IMR-90 (cell line): ENCODE results near the gene GPC6. TPM values are rescaled to one million over a fixed set of nuclear protein-coding genes. Genes with fewer than 3 reads are reported as not detected.

Source experiments
- ATAC-seq: fragments of 200-7000 bp; cut with Tn5 transposase; 2 replicates; pipeline ENCODE4 v1.9.1; 2020; ENCODE audit warnings: low read depth, mild to moderate bottlenecking, moderate library complexity
- BruUV-seq: library from RNA; stranded (reverse); fragments of 400-500 nt; replicated peaks from 2 replicates; lab custom pipeline; 2021; lab: Mats Ljungman, UMichigan
- CTCF ChIA-PET: fragments of 300-600 bp; formaldehyde crosslinking; extraction: SDS; loops from one replicate; lab custom pipeline; 2021; ENCODE audit warnings: antibody characterized with exemption; lab: Yijun Ruan, JAX
- POLR2A ChIA-PET: fragments of 300-600 bp; sonication (Branson Sonifier 250); formaldehyde crosslinking; loops from one replicate; lab custom pipeline; 2022; ENCODE audit warnings: antibody characterized with exemption; ENCODE audit not compliant: unreplicated experiment; lab: Charles Lee
- DNase-seq: peaks from one replicate; pipeline ENCODE4 v3.0.0; 2013
- H2AFZ ChIP-seq: replicated peaks from 2 replicates; pipeline ENCODE3; 2013; ENCODE audit warnings: low read length, mild to moderate bottlenecking; ENCODE audit not compliant: poor library complexity
- H2AK5ac ChIP-seq: 2 replicates; pipeline ENCODE4 v1.6.1; 2013; ENCODE audit warnings: low read depth, low read length, inconsistent platforms
- H2AK9ac ChIP-seq: replicated peaks from 2 replicates; pipeline ENCODE3; 2013; ENCODE audit warnings: mild to moderate bottlenecking, low read depth, low read length, moderate library complexity; ENCODE audit not compliant: poor library complexity
- H2BK120ac ChIP-seq: 2 replicates; pipeline ENCODE4 v1.6.1; 2013; ENCODE audit warnings: low read depth, low read length, inconsistent platforms
- H2BK15ac ChIP-seq: 3 replicates; pipeline ENCODE4 v1.6.1; 2013; ENCODE audit warnings: low read depth, low read length, inconsistent platforms
- H2BK20ac ChIP-seq: 2 replicates; pipeline ENCODE4 v1.6.1; 2013; ENCODE audit warnings: low read depth, mild to moderate bottlenecking, inconsistent platforms, low read length, moderate library complexity
- H2BK5ac ChIP-seq: 2 replicates; pipeline ENCODE4 v1.6.1; 2013; ENCODE audit warnings: mild to moderate bottlenecking, low read depth, low read length, inconsistent platforms; ENCODE audit not compliant: poor library complexity, severe bottlenecking
- H3K14ac ChIP-seq: replicated peaks from 2 replicates; pipeline ENCODE4 v1.6.1; 2013; ENCODE audit warnings: low read depth, low read length, inconsistent platforms
- H3K18ac ChIP-seq: 2 replicates; pipeline ENCODE4 v1.6.1; 2013; ENCODE audit warnings: low read depth, low read length, control low read depth
- H3K23ac ChIP-seq: 2 replicates; pipeline ENCODE4 v1.6.1; 2013; ENCODE audit warnings: low read depth, low read length, inconsistent platforms
- H3K27ac ChIP-seq: 2 replicates; pipeline ENCODE4 v1.5.1; 2013; ENCODE audit warnings: mild to moderate bottlenecking, control low read depth, low read length; ENCODE audit not compliant: insufficient read depth
- H3K27me3 ChIP-seq: 2 replicates; pipeline ENCODE4 v1.6.1; 2013; ENCODE audit warnings: low read length; ENCODE audit not compliant: control insufficient read depth, insufficient read depth
- H3K36me3 ChIP-seq: 2 replicates; pipeline ENCODE4 v1.6.1; 2013; ENCODE audit warnings: low read length, mixed read lengths; ENCODE audit not compliant: control insufficient read depth, insufficient read depth
- H3K4ac ChIP-seq: 2 replicates; pipeline ENCODE4 v1.6.1; 2013; ENCODE audit warnings: low read depth, low read length, inconsistent platforms
- H3K4me1 ChIP-seq: 2 replicates; pipeline ENCODE4 v1.6.1; 2013; ENCODE audit warnings: low read length, mixed read lengths; ENCODE audit not compliant: control insufficient read depth, insufficient read depth
- H3K4me2 ChIP-seq: 2 replicates; pipeline ENCODE4 v1.6.1; 2013; ENCODE audit warnings: low read depth, mild to moderate bottlenecking, control low read depth, low read length, moderate library complexity
- H3K4me3 ChIP-seq: 2 replicates; pipeline ENCODE4 v1.5.1; 2013; ENCODE audit warnings: low read depth, mild to moderate bottlenecking, control low read depth, low read length, moderate library complexity; ENCODE audit not compliant: insufficient read depth
- H3K56ac ChIP-seq: 2 replicates; pipeline ENCODE4 v1.6.1; 2013; ENCODE audit warnings: low read length, inconsistent platforms; ENCODE audit not compliant: insufficient read depth; ENCODE audit errors: extremely low read depth
- H3K79me1 ChIP-seq, 2 experiments: 2 replicates each; pipeline ENCODE4 v1.6.1; 2013; ENCODE audit warnings: low read length in 2 of 2, inconsistent platforms in 1 of 2, low read depth in 1 of 2
- H3K9ac ChIP-seq: 2 replicates; pipeline ENCODE4 v1.6.1; 2013; ENCODE audit warnings: low read depth, low read length, control low read depth
- H3K9me1 ChIP-seq: 2 replicates; pipeline ENCODE4 v1.6.1; 2013; ENCODE audit warnings: low read length, inconsistent platforms; ENCODE audit not compliant: insufficient read depth
- H3K9me3 ChIP-seq: 2 replicates; pipeline ENCODE4 v1.6.1; 2013; ENCODE audit warnings: low read length; ENCODE audit not compliant: control insufficient read depth, insufficient read depth
- H4K20me1 ChIP-seq: 2 replicates; pipeline ENCODE4 v1.6.1; 2013; ENCODE audit warnings: low read length, inconsistent platforms; ENCODE audit not compliant: insufficient read depth
- H4K5ac ChIP-seq: 2 replicates; pipeline ENCODE4 v1.6.1; 2013; ENCODE audit warnings: mild to moderate bottlenecking, low read depth, low read length, control low read depth
- H4K8ac ChIP-seq, 2 experiments: 2 replicates each; pipeline ENCODE4 v1.6.1; 2013; ENCODE audit warnings: low read depth in 2 of 2, low read length in 2 of 2, control low read depth in 1 of 2, inconsistent platforms in 1 of 2
- H4K91ac ChIP-seq: 2 replicates; pipeline ENCODE4 v1.6.1; 2013; ENCODE audit warnings: low read depth, low read length, inconsistent platforms; ENCODE audit not compliant: insufficient read depth
- BHLHE40 ChIP-seq: fragments of 150-350 bp; IDR thresholded peaks from 2 replicates; pipeline ENCODE4 v1.6.1; 2016; ENCODE audit warnings: mild to moderate bottlenecking, low read depth, low read length
- CEBPB ChIP-seq: IDR thresholded peaks from 2 replicates; pipeline ENCODE4 v1.6.1; 2012; ENCODE audit warnings: low read depth, low read length, improper control_type of control experiment
- CHD1 ChIP-seq: IDR thresholded peaks from 2 replicates; pipeline ENCODE4 v1.6.1; 2012; ENCODE audit warnings: low read depth, low read length, improper control_type of control experiment
- FOS ChIP-seq: fragments of 150-350 bp; IDR thresholded peaks from 2 replicates; pipeline ENCODE4 v1.6.1; 2016; ENCODE audit warnings: low read depth, low read length
- MAFK ChIP-seq: IDR thresholded peaks from 2 replicates; pipeline ENCODE4 v1.6.1; 2012; ENCODE audit warnings: low read depth, low read length, improper control_type of control experiment
- MAZ ChIP-seq: IDR thresholded peaks from 2 replicates; pipeline ENCODE4 v1.6.1; 2012; ENCODE audit warnings: low read depth, mild to moderate bottlenecking, low read length, improper control_type of control experiment, moderate library complexity, borderline replicate concordance
- MXI1 ChIP-seq: IDR thresholded peaks from 2 replicates; pipeline ENCODE4 v1.6.1; 2012; ENCODE audit warnings: low read depth, mild to moderate bottlenecking, low read length, moderate library complexity, borderline replicate concordance
- NFE2L2 ChIP-seq: fragments of 150-350 bp; IDR thresholded peaks from 2 replicates; pipeline ENCODE4 v1.6.1; 2016; ENCODE audit warnings: low read depth, mild to moderate bottlenecking, low read length
- POLR2A ChIP-seq: IDR thresholded peaks from 2 replicates; pipeline ENCODE4 v1.6.1; 2012; ENCODE audit warnings: mild to moderate bottlenecking, low read depth, low read length
- RAD21 ChIP-seq: IDR thresholded peaks from 2 replicates; pipeline ENCODE4 v1.6.1; 2012; ENCODE audit warnings: low read length, improper control_type of control experiment
- RFX5 ChIP-seq: IDR thresholded peaks from 2 replicates; pipeline ENCODE4 v1.8.0; 2012; ENCODE audit warnings: low read depth, mild to moderate bottlenecking, low read length, moderate library complexity
- SMC3 ChIP-seq: fragments of 150-350 bp; IDR thresholded peaks from 2 replicates; pipeline ENCODE4 v1.6.1; 2016; ENCODE audit warnings: low read depth, mild to moderate bottlenecking, antibody characterized with exemption, low read length, moderate library complexity
- dilution Hi-C: fragments of 300-500 bp; cut with HindIII; formaldehyde crosslinking; loops from one replicate; pipeline ENCODE4 v1.14.3; 2018; ENCODE audit warnings: low sequenced_read_pairs; ENCODE audit not compliant: unreplicated experiment
- in situ Hi-C: fragments of 300-500 bp; cut with MboI; formaldehyde crosslinking; loops from 3 replicates; pipeline ENCODE4 v1.14.3; 2019; ENCODE audit warnings: low sequenced_read_pairs, inconsistent platforms, mixed read lengths
- intact Hi-C: fragments of 100-400 bp; cut with micrococcal nuclease; formaldehyde crosslinking; loops from 2 replicates; pipeline ENCODE4 v1.10.0; 2022
- polyA plus RNA-seq, 3 experiments: library from polyadenylated mRNA; depleted of rRNA; stranded (reverse); fragments of >200 nt; gene quantifications; 2 replicates each; pipeline ENCODE4 v1.2.3, GENCODE V29; 2012; ENCODE audit warnings: low replicate concordance in 1 of 3
- total RNA-seq: library from RNA; depleted of rRNA; stranded (reverse); fragments of >200 nt; gene quantifications from 2 replicates; pipeline ENCODE4 v1.2.3, GENCODE V29; 2012
- TF ChIP-seq, protein P1 (sequence below): fragments of 150-350 bp; IDR thresholded peaks from 2 replicates; pipeline ENCODE4 v1.6.1; 2017; ENCODE audit warnings: mild to moderate bottlenecking, antibody characterized with exemption, low read length, low read depth
- TF ChIP-seq, protein P2 (sequence below): fragments of 150-350 bp; IDR thresholded peaks from 2 replicates; pipeline ENCODE4 v1.6.1; 2016; ENCODE audit warnings: low read depth, mild to moderate bottlenecking, low read length, moderate library complexity, borderline replicate concordance
- TF ChIP-seq, protein P3 (sequence below): conservative IDR thresholded peaks from 2 replicates; pipeline ENCODE4 v1.5.1; 2012; ENCODE audit warnings: mild to moderate bottlenecking, low read depth, low read length, improper control_type of control experiment

The GPC6 gene
- total and polyA plus RNA-seq, 2 of the 4 experiments (the other 2 are of a cell fraction) = 14.9 to 39.4 TPM

DNA sequence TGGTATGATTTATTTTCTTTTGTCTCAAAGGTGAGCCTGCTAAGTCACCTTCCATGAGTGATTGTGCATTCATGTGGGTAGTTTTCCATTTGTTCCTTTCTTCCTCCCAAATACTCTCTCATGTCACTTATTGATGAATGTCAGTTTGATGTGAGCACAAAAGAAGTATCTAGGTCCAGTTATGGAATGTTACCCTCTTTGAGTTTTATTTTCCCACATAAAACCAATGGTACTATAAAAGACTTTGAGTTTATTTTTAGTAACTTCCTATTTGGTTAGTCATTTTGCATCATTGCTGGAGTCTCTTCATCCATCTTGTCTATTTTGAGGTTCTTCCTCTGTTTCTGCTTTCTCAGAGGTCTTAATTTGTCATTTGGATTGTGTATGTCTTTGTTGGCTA, 321.3 kb downstream of the GPC6 start:
- no peaks in the 10 kb centered on the region for H3K27me3 ChIP-seq
- no peak overlapping the region for H4K8ac ChIP-seq
- TF ChIP-seq POLR2A = no peak
- no peak for TF ChIP-seq FOS
- TF ChIP-seq, protein P1, sequence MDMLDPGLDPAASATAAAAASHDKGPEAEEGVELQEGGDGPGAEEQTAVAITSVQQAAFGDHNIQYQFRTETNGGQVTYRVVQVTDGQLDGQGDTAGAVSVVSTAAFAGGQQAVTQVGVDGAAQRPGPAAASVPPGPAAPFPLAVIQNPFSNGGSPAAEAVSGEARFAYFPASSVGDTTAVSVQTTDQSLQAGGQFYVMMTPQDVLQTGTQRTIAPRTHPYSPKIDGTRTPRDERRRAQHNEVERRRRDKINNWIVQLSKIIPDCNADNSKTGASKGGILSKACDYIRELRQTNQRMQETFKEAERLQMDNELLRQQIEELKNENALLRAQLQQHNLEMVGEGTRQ = no peak
- no peak for TF ChIP-seq RAD21
- TF ChIP-seq, protein P2, sequence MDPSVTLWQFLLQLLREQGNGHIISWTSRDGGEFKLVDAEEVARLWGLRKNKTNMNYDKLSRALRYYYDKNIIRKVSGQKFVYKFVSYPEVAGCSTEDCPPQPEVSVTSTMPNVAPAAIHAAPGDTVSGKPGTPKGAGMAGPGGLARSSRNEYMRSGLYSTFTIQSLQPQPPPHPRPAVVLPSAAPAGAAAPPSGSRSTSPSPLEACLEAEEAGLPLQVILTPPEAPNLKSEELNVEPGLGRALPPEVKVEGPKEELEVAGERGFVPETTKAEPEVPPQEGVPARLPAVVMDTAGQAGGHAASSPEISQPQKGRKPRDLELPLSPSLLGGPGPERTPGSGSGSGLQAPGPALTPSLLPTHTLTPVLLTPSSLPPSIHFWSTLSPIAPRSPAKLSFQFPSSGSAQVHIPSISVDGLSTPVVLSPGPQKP = no peak
- no peak for TF ChIP-seq CEBPB
- TF ChIP-seq RFX5 = no peak
- no peak for TF ChIP-seq NFE2L2
- TF ChIP-seq SMC3 = no peak
- no peak for TF ChIP-seq CHD1
- no peak for TF ChIP-seq MAFK
- TF ChIP-seq BHLHE40 = no peak
- no peak for TF ChIP-seq MAZ
- no peak for TF ChIP-seq MXI1
- TF ChIP-seq, protein P3, sequence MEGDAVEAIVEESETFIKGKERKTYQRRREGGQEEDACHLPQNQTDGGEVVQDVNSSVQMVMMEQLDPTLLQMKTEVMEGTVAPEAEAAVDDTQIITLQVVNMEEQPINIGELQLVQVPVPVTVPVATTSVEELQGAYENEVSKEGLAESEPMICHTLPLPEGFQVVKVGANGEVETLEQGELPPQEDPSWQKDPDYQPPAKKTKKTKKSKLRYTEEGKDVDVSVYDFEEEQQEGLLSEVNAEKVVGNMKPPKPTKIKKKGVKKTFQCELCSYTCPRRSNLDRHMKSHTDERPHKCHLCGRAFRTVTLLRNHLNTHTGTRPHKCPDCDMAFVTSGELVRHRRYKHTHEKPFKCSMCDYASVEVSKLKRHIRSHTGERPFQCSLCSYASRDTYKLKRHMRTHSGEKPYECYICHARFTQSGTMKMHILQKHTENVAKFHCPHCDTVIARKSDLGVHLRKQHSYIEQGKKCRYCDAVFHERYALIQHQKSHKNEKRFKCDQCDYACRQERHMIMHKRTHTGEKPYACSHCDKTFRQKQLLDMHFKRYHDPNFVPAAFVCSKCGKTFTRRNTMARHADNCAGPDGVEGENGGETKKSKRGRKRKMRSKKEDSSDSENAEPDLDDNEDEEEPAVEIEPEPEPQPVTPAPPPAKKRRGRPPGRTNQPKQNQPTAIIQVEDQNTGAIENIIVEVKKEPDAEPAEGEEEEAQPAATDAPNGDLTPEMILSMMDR = no peak
- no peak overlapping the region for H4K91ac ChIP-seq
- H3K4me3 ChIP-seq = no peak overlapping the region
- peak overlapping the region; percentile 40; the same call in 1 of the 2 replicates for H3K14ac ChIP-seq
- ATAC-seq = no peak
- H2BK20ac ChIP-seq = no peak overlapping the region
- no peak overlapping the region for H2BK15ac ChIP-seq
- H4K5ac ChIP-seq = no peak overlapping the region
- no peak overlapping the region for H2BK120ac ChIP-seq
- H3K9ac ChIP-seq = no peak overlapping the region
- in situ Hi-C loops (no loop called here), dilution Hi-C loops (no loop called here), intact Hi-C loops (no loop called here)
- H3K23ac ChIP-seq = no peak overlapping the region
- no peaks in the 10 kb centered on the region for H3K9me3 ChIP-seq
- no peak for DNase-seq
- no peak overlapping the region for H2AFZ ChIP-seq
- H3K79me1 ChIP-seq = no peaks in the 10 kb centered on the region; a peak in 1 of 4 replicates
- H4K20me1 ChIP-seq = no peaks in the 10 kb centered on the region
- H3K36me3 ChIP-seq = no peaks in the 10 kb centered on the region
- H3K4ac ChIP-seq = no peak overlapping the region
- no peak overlapping the region for H3K56ac ChIP-seq
- CTCF ChIA-PET = no interaction called here
- no peaks in the 10 kb centered on the region for H3K4me1 ChIP-seq
- no peak overlapping the region for H2AK9ac ChIP-seq
- H3K18ac ChIP-seq = no peak overlapping the region
- no peak overlapping the region for H2AK5ac ChIP-seq
- H2BK5ac ChIP-seq = no peak overlapping the region
- POLR2A ChIA-PET = no interaction called here
- H3K9me1 ChIP-seq = no peaks in the 10 kb centered on the region
- H3K27ac ChIP-seq = no peak overlapping the region
- no peak overlapping the region for H3K4me2 ChIP-seq
- BruUV-seq = no TSS peak
